Loucy (cell line): Measurements from ENCODE around the gene SNRNP70.

Experiments used
- H2AFZ ChIP-seq: fragments of 200-600 bp; sonication (generic); 2 replicates; pipeline ENCODE4 v1.6.0; 2016; ENCODE audit warnings: antibody characterized with exemption, mild to moderate bottlenecking, low read length, moderate library complexity
- H3F3A ChIP-seq: fragments of 200-600 bp; 2 replicates; pipeline ENCODE4 v1.6.0; 2016; ENCODE audit warnings: antibody characterized with exemption, low read depth, mild to moderate bottlenecking
- H3K27me3 ChIP-seq: fragments of 200-600 bp; sonication (generic); 2 replicates; pipeline ENCODE4 v1.6.1; 2014; ENCODE audit warnings: low read length, mild to moderate bottlenecking; ENCODE audit not compliant: insufficient read depth, poor library complexity, severe bottlenecking
- H3K36me3 ChIP-seq: fragments of 200-600 bp; sonication (generic); 2 replicates; pipeline ENCODE4 v1.6.1; 2016; ENCODE audit warnings: low read length; ENCODE audit not compliant: insufficient read depth
- H3K4me1 ChIP-seq: fragments of 200-600 bp; sonication (generic); 2 replicates; pipeline ENCODE4 v1.5.1; 2014; ENCODE audit warnings: low read length, mild to moderate bottlenecking; ENCODE audit not compliant: insufficient read depth, poor library complexity, severe bottlenecking
- H3K4me2 ChIP-seq: fragments of 200-600 bp; sonication (generic); 2 replicates; pipeline ENCODE4 v1.6.0; 2014; ENCODE audit warnings: antibody characterized with exemption, low read length, low read depth, mild to moderate bottlenecking; ENCODE audit not compliant: poor library complexity, severe bottlenecking
- H3K4me3 ChIP-seq: fragments of 200-600 bp; sonication (generic); 2 replicates; pipeline ENCODE4 v1.5.1; 2014; ENCODE audit warnings: low read length, mild to moderate bottlenecking, mixed read lengths; ENCODE audit not compliant: poor library complexity, severe bottlenecking
- H3K79me2 ChIP-seq: fragments of 200-600 bp; sonication (generic); 2 replicates; pipeline ENCODE4 v1.6.1; 2014; ENCODE audit warnings: low read length; ENCODE audit not compliant: insufficient read depth
- H3K9ac ChIP-seq: fragments of 200-600 bp; sonication (generic); 2 replicates; pipeline ENCODE4 v1.6.0; 2014; ENCODE audit warnings: mild to moderate bottlenecking, low read depth, low read length, moderate library complexity; ENCODE audit not compliant: poor library complexity, severe bottlenecking
- H3K9me2 ChIP-seq: fragments of 200-600 bp; sonication (generic); replicated peaks from 2 replicates; pipeline ENCODE4 v1.6.1; 2016; ENCODE audit warnings: low read depth, low read length, mixed read lengths
- H3K9me3 ChIP-seq: fragments of 200-600 bp; sonication (generic); 2 replicates; pipeline ENCODE4 v1.6.1; 2014; ENCODE audit warnings: mild to moderate bottlenecking, antibody characterized with exemption, low read length, low read depth; ENCODE audit not compliant: insufficient read depth
- H4K20me1 ChIP-seq: fragments of 200-600 bp; sonication (generic); 2 replicates; pipeline ENCODE4 v1.6.0; 2014; ENCODE audit warnings: antibody characterized with exemption, low read length, mild to moderate bottlenecking; ENCODE audit not compliant: insufficient read depth, poor library complexity, severe bottlenecking
- CTCF ChIP-seq: fragments of 200-600 bp; sonication (generic); conservative IDR thresholded peaks from 2 replicates; pipeline ENCODE4 v1.5.1; 2014; ENCODE audit warnings: mild to moderate bottlenecking, antibody characterized with exemption, low read length
- EZH2phosphoT487 ChIP-seq: fragments of 200-600 bp; IDR thresholded peaks from 2 replicates; pipeline ENCODE4 v1.6.1; 2018; ENCODE audit warnings: antibody characterized with exemption, mild to moderate bottlenecking, moderate library complexity, borderline replicate concordance

Gene SNRNP70

GRCh38 chr19:49150106-49150943 is 65.1 kb downstream of the SNRNP70 start:
- no peaks in the 10 kb centered on the region for H3K36me3 ChIP-seq
- H3F3A ChIP-seq = no peaks in the 10 kb centered on the region
- no peaks in the 10 kb centered on the region for H3K27me3 ChIP-seq
- H2AFZ ChIP-seq = peak overlapping the region; percentile 92
- TF ChIP-seq EZH2phosphoT487 = no peak
- no peak for TF ChIP-seq CTCF
- no peaks in the 10 kb centered on the region for H4K20me1 ChIP-seq
- H3K9ac ChIP-seq = peak overlapping the region; percentile 83
- no peaks in the 10 kb centered on the region for H3K79me2 ChIP-seq
- H3K9me3 ChIP-seq = no peaks in the 10 kb centered on the region
- no peaks in the 10 kb centered on the region for H3K9me2 ChIP-seq
- peak overlapping the region; percentile 90 for H3K4me2 ChIP-seq
- H3K4me1 ChIP-seq = peaks cover 17% of the 10 kb centered on the region
- H3K4me3 ChIP-seq = peak overlapping the region; percentile 84

- H3K9me2 ChIP-seq = no peaks in the 10 kb centered on the region
- H4K20me1 ChIP-seq = no peaks in the 10 kb centered on the region
- H2AFZ ChIP-seq = peak overlapping the region; percentile 92
- H3K4me1 ChIP-seq = peaks cover 15% of the 10 kb centered on the region
- H3F3A ChIP-seq = no peaks in the 10 kb centered on the region
- peak overlapping the region; percentile 83 for H3K9ac ChIP-seq
- peak overlapping the region; percentile 84 for H3K4me3 ChIP-seq
- no peaks in the 10 kb centered on the region for H3K79me2 ChIP-seq
- H3K4me2 ChIP-seq = peak overlapping the region; percentile 90
- no peaks in the 10 kb centered on the region for H3K9me3 ChIP-seq
- H3K36me3 ChIP-seq = no peaks in the 10 kb centered on the region
- TF ChIP-seq EZH2phosphoT487 (no peak), CTCF (no peak)
- H3K27me3 ChIP-seq = no peaks in the 10 kb centered on the region
Observed at GRCh38 chr19:49150944-49151243, 65.6 kb downstream of the SNRNP70 start.

- peaks cover 15% of the 10 kb centered on the region for H3K4me1 ChIP-seq
- TF ChIP-seq EZH2phosphoT487 = no peak
- no peak for TF ChIP-seq CTCF
- H3K9me3 ChIP-seq = no peaks in the 10 kb centered on the region
- no peaks in the 10 kb centered on the region for H3K9me2 ChIP-seq
- H3K9ac ChIP-seq = no peak overlapping the region
- no peaks in the 10 kb centered on the region for H3F3A ChIP-seq
- H3K27me3 ChIP-seq = no peaks in the 10 kb centered on the region
- no peak overlapping the region for H2AFZ ChIP-seq
- H3K36me3 ChIP-seq = no peaks in the 10 kb centered on the region
- peak overlapping the region; percentile 90 for H3K4me2 ChIP-seq
- H3K4me3 ChIP-seq = no peak overlapping the region
- H4K20me1 ChIP-seq = no peaks in the 10 kb centered on the region
- H3K79me2 ChIP-seq = no peaks in the 10 kb centered on the region
Observed at GRCh38 chr19:49151267-49152118, 66.2 kb downstream of the SNRNP70 start.
